Prostate gland (tissue), 2 donors: ENCODE results near the gene ELOVL1.

Experiments used
- POLR2A ChIP-seq: fragments of 450-650 bp; IDR thresholded peaks from one replicate; pipeline ENCODE4 v1.6.1; 2016; ENCODE audit warnings: antibody characterized with exemption, mild to moderate bottlenecking
- TF ChIP-seq, protein P1 (sequence below), 4 experiments: fragments of 200-600 bp in 2 of 4; fragments of 450-650 bp in 2 of 4; sonication (generic) in 2 of 4; IDR thresholded peaks; 1 replicate in 3 of 4; 2 replicates in 1 of 4; pipeline ENCODE4 v1.5.1; 2016 to 2019; ENCODE audit warnings: antibody characterized with exemption in 4 of 4, mild to moderate bottlenecking in 2 of 4, moderate library complexity in 2 of 4

DNA sequence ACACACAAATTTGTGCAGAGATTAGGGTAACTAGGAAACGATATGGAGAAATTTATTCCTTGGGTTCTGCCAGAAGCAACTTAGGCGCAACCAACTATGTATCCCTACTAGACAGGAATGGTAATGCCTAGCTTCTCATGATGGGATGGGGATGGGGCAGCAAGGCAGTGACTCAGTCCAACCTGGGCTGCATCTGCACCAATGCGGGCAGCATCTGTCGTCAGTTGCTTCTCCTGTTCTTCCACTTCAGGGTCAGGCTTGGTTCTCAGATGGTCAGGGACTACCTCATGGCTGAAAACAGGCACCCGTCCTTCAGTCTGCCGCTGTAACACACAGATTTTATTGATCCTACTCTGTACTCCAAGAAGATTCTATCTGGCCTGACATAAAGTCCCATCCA, 18.9 kb upstream of the ELOVL1 start:
- TF ChIP-seq, protein P1, sequence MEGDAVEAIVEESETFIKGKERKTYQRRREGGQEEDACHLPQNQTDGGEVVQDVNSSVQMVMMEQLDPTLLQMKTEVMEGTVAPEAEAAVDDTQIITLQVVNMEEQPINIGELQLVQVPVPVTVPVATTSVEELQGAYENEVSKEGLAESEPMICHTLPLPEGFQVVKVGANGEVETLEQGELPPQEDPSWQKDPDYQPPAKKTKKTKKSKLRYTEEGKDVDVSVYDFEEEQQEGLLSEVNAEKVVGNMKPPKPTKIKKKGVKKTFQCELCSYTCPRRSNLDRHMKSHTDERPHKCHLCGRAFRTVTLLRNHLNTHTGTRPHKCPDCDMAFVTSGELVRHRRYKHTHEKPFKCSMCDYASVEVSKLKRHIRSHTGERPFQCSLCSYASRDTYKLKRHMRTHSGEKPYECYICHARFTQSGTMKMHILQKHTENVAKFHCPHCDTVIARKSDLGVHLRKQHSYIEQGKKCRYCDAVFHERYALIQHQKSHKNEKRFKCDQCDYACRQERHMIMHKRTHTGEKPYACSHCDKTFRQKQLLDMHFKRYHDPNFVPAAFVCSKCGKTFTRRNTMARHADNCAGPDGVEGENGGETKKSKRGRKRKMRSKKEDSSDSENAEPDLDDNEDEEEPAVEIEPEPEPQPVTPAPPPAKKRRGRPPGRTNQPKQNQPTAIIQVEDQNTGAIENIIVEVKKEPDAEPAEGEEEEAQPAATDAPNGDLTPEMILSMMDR (IDR thresholded peaks at IDR 0.05) = no peak
- TF ChIP-seq POLR2A = no peak
